GM19372 (cell line): Measurements from ENCODE around the gene ZNF536.

Experiments used
- ATAC-seq: cut with Tn5 transposase; IDR thresholded peaks from one replicate; pipeline ENCODE4 v1.9.1; 2021; ENCODE audit warnings: mild to moderate bottlenecking, low read depth, moderate library complexity; ENCODE audit not compliant: unreplicated experiment

ZNF536 gene

GRCh38 chr19:30590596-30591229, 218.5 kb downstream of the ZNF536 start:
- ATAC-seq = no peak

DNA sequence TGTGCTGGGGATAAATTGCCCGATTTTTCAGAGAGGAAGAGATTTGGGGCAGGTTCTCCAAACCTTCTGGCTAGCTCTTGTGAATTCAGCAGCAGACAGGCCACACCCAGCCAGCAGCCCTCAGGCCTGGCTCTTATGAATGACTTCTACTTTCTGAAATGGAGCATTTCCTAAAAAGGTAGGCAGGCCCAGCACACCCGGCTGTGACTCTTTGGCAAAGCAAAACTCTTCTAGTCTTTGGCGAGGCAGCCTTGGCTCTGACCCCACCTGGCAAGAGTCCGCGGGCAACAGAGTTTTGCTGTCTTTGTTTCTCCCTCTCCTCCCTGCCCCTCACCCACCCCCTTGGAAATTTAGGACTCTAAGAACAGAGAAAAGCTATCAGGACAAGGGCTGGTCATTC, 221.2 kb downstream of the ZNF536 start:
- no peak for ATAC-seq

GRCh38 chr19:30593975-30594745, 222.0 kb downstream of the ZNF536 start:
- no peak for ATAC-seq

GRCh38 chr19:30596268-30596667, 224.1 kb downstream of the ZNF536 start:
- ATAC-seq = no peak

DNA sequence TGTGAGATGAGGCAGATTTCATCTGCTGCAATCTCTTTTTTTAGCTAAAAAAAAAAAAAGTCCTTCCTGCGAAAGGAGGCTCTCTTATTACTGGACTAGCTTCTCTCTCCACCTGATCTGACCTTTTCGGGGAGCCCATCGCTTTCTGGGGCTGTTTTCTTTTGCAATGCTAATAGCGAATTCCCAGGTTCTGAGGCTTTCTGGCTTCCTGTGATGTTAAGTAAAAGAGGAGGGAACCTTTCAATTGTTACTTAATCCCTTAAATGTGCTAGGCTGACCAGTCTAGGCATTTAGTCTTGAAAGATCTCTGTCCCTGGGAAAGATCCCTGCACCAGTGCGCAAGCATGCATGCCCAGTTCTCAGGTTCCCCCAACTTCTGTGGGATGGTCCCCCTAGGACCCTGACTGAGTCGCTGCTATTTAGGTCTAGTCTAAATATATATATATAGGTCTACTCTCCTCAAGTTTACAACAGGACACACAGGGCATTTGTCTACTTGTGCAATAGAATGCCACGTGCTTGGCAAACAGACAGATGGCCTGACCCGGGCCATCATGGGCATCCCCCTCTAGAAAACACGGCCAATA, 224.7 kb downstream of the ZNF536 start:
- ATAC-seq = no peak

- no peak for ATAC-seq
Observed at GRCh38 chr19:30598688-30599087, 226.5 kb downstream of the ZNF536 start.

GRCh38 chr19:30602661-30603350, 230.6 kb downstream of the ZNF536 start:
- ATAC-seq = no peak

- ATAC-seq = no peak
Observed at GRCh38 chr19:30604657-30605056, 232.5 kb downstream of the ZNF536 start.

DNA sequence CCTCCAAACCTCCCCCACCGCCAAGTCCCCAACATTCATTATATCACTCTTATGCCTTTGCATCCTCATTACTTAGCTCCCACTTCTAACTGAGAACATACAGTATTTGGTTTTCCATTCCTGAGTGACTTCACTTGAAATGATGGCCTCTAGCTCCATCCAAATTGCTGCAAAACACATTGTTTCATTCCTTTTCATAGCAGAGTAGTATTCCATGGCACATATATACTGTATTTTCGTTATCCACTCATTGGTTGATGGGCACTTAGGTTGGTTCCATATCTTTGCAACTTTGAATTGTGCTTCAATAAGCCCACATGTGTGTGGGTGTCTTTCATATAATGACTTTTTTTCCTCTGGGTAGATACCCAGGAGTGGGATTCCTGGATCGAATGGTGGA, 233.1 kb downstream of the ZNF536 start:
- no peak for ATAC-seq

DNA sequence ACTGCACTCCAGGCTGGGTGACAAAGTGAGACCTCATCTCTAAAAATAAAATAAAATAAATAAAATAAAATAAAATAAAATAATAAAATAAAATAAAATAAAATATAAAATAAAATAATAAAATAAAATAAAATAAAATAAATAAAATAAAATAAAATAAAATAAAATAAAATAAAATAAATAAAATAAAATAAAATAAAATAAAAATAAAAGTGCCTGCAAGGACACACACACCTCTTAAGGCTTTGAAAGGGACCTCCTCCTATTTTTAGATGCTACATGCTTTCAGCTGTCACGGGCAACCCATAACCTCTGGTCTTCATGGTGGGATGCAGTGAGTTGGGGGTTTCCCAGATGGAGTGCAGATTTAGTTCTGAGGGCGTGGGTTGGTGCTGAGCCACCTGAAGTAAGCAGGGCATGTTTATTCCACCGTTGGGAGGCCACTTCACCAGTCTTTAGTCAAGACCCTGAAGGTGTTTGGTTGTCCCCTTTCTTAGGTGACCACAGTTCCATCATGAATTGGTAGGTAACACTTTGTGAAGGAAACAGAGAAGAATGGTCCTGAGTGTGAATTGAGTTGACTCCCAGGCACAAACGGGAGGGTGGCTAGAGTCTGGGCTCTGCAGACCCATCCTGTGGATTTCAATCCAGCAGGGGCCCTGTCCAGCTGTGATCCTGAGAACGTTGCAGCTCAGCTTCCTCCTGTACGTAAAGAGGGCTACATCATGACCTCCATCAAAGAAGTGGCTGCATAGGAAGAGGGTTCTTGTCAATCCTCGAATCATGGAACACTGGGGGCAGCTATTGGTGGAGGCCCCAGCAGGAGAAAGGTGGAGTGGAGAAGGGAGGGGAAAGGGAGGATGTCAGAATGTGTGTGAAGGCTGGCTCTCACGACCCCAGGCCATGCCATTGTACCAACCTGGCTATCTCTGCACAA, 234.2 kb downstream of the ZNF536 start:
- no peak for ATAC-seq
